Fibroblast of skin of left biceps (primary cell): ENCODE measurements around the gene PSG3.
"Not testable (repeated sequence)": the region's sequence is repeated elsewhere in the genome, so short reads cannot be mapped to it uniquely, and the experiment has no call there.

ENCODE experiments used
- DNase-seq, 2 experiments: peaks; one replicate each; pipeline ENCODE4 v3.0.0-alpha.2; 2013; ENCODE audit warnings: low read depth in 2 of 2

Gene PSG3

DNA sequence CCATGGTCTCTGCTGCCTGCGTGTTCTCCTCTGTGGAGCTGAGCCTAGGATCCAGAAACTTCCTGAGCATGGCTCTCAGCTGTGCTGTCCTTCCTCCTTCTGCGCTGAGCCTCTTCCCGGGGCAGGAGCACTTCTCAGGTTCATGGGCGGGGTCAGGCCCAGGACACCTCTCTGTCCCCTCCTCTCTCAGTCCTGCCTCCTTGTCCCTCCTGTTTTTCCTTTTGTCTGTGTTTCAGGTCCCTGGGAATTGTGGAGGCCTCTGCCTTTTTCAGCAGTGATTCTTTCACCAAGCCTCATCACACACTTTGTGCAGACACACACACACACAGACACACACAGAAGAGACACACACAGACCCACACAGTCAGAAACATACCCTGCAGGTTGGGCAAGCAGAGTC, at the start of gene PSG3:
Gene PSG3, minus strand, starts transcription at position 101 of the 400 bp plus-strand sequence. Its CDS starts 97 bp downstream, at position 4.
- not testable (repeated sequence) for DNase-seq

GRCh38 chr19:42788766-42789165, 48.5 kb upstream of the PSG3 start:
- not testable (repeated sequence) for DNase-seq

DNA sequence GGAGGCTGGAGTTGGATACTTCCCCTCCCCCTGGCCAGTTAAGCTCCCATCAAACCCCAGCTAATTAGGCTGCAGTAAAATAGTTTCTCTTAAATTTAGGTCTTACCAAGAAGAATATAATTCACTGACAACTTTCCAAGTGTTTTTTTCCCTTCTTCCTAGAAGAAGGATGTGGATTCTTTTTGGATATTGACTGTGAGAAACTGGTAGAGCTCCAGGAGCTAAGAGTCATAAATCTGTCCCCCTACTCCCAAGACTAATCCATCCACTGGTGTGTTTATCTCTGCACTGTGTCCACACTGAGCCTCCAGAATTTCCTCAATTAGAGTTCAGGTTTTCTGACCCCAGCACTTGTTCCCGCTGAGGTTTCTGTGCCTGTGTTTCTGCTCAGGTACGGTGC, 47.5 kb upstream of the PSG3 start:
- DNase-seq = not testable (repeated sequence)

DNA sequence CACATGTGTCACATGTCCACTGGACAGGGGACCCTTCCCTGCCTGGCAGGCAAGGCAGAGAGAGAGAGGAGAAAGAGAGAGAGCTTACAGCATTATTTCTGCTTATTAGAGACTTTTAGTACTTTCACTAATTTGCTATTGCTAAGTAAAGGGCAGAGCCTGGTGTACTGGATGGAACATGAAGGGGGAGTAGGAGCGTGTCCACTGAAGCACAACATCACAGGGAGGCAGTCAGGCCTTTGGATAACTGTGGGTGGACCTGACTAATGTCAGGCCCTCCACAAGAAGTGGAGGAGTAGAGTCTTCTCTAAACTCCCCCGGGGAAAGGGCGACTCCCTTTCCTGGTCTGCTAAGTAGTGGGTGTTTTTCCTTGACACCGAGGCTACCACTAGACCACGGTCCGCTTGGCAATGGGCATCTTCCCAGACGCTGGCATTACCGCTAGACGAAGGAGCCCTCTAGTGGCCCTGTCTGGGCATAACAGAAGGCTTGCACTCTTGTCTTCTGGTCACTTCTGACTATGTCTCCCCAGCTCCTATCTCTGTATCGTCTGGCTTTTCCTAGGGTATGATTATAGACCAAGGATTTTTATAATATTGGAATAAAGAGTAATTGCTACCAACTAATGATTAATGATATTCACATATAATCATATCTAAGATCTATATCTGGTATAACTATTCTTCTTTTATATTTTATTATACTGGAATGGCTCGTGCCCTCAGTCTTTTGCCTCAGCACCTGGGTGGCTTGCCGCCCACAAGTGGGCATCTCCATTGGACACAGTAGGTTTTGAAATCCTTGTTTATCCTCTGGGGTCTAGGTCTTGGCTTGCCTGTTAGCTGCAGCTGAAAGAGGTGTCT, 36.7 kb upstream of the PSG3 start:
- peak; percentile 2 for DNase-seq

DNA sequence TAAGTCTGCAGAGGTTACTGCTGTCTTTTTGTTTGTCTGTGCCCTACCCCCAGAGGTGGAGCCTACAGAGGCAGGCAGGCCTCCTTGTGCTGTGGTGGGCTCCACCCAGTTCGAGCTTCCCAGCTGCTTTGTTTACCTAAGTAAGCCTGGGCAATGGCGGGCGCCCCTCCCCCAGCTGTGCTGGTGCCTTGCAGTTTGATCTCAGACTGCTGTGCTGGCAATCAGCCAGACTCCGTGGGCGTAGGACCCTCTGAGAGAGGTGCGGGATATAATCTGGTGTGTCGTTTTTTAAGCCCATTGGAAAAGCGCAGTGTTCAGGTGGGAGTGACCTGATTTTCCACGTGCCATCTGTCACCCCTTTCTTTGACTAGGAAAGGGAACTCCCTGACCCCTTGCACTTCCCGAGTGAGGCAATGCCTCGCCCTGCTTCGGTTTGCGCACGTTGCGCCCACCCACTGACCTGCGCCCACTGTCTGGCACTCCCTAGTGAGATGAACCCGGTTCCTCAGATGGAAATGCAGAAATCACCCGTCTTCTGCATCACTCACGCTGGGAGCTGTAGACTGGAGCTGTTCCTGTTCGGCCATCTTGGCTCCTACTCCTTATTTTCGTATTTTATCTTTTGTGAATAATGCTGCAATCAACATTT, 34.4 kb upstream of the PSG3 start:
- DNase-seq = not testable (repeated sequence)

DNA sequence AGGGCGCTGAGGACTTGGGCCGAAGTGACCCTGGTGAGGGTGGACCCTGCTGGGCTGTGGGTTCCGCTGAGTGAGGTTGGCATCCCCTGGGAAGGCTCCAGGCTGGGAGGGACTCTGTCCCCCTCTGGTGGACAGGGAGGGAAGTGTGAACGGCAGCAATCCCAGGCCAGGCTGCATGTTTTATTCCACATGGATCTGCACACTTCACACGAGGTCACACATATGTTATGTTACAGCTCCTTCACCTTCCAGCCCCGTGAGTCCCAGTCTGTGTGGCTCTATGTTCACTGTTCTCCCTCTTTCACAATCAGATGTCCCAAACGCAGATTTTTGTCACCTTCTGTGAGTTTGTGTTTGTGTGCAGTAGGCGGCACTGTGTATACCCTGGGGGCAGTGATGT, 27.0 kb upstream of the PSG3 start:
- DNase-seq = not testable (repeated sequence)

- not testable (repeated sequence) for DNase-seq
Observed at GRCh38 chr19:42766871-42767270, 26.6 kb upstream of the PSG3 start.

- no peak for DNase-seq
Observed at GRCh38 chr19:42764836-42765235, 24.6 kb upstream of the PSG3 start.

DNA sequence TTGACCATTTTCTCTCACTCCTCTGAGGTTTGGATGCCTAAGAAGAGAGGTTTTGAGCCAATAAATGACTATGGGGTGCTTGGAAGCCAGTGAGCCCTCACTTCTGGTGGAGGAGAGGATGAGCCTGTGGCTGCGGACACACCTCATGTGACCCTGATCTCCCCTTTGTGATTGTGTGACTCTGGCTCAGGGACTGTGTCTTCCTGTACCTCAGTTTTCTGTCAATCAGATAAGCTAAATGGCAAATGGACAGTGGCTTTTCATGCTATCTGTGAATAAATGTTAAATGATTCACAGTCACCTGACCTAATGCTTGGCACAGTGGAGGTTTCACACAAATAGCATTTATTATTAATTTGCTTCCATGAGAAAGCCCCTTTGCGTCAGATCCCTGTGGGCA, 22.5 kb upstream of the PSG3 start:
- DNase-seq = no peak

DNA sequence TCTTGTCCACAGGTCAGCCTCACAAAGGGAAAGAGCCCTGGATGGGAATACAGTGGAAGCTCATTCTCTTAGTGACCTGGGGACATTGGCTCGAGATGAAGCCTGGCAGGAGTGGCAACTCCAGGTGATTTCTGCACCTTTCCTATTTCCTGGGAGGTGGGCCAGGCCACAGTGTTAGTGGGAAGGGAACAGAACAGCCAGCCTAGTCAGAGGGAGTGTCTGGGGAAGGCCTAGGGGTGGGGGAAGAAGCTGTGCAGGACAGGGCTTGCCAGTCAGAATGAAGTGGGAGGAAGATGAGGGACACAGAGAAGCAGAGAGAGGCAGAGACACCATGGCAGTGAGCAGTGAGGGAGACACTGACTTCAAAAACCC, 21.6 kb upstream of the PSG3 start:
- DNase-seq = not testable (repeated sequence)

- DNase-seq = peak; percentile 51 to 57
Observed at GRCh38 chr19:42760954-42761923, 21.0 kb upstream of the PSG3 start.

DNA sequence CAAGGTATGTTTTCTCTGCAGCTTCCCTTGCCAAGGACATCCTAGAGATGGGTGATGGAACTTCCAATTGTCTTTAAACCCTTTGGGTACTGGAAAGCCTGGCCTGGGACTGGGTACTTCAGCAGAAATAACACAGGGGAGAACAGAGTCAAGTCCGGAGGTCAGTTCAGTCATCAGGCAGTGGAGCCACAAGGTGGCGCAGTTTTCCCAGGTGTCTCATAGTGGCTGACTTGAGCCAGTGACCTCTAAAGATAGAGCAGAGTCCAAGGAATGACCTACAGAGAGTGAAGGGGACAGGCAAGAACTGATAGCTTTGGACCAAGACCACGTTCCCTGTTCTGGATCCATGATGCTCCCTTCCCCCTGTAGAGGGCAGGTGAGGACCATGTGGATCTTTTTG, 18.4 kb upstream of the PSG3 start:
- not testable (repeated sequence) for DNase-seq

DNA sequence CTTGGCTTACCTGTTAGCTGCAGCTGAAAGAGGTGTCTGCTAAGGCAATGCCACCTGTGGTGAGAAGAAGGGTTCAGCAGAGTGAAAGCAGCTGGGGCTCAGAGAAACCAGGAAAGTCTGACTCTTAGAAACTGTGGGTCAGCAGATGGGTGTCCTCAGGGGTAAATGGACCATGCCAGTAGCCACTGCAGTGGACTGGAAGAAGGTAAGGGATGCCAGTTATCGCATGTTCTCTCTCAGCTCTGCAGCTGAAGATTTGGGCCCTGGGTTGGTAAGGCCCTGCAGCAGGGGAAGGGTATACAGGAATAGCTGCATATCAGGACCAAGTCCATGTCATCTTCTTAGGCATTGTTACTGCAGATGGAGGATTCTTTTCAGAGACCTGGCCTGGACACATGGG, 12.0 kb upstream of the PSG3 start:
- not testable (repeated sequence) for DNase-seq

DNA sequence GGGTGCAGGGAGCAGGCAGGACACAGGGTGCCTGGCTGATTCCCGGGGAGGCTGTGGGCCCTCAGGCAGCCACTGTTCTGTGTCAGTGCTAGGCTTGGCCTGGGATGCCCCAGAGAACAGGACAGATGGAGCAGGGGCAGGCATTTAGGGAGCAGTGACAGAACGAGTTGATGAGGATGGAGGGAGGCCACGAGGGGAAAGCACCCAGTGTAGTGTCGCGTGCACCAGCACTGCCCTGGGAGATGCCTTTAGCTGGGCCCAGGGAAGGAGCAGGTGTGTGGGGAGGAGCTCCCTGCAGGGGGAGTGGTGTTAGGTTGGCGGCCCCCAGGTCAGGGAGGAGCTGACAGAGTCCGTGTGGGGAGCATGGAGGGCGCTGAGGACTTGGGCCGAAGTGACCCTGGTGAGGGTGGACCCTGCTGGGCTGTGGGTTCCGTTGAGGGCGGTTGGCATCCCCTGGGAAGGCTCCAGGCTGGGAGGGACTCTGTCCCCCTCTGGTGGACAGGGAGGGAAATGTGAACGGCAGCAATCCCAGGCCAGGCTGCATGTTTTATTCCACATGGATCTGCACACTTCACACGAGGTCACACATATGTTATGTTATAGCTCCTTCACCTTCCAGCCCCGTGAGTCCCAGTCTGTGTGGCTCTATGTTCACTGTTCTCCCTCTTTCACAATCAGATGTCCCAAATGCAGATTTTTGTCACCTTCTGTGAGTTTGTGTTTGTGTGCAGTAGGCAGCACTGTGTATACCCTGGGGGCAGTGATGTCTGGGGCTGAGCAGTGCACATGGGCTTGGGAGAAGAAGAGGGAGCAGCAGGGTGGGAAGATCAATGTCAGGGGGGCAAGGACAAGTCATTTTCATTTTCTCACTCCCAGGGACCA, 1.7 kb upstream of the PSG3 start:
- not testable (repeated sequence) for DNase-seq

- DNase-seq = not testable (repeated sequence)
Observed at GRCh38 chr19:42737581-42738011, 2.7 kb downstream of the PSG3 start.

- DNase-seq = not testable (repeated sequence)
Observed at GRCh38 chr19:42728341-42728740, 11.9 kb downstream of the PSG3 start.

GRCh38 chr19:42714000-42714399, 26.3 kb downstream of the PSG3 start:
- not testable (repeated sequence) for DNase-seq

GRCh38 chr19:42712753-42713152, 27.5 kb downstream of the PSG3 start:
- not testable (repeated sequence) for DNase-seq

- DNase-seq = not testable (repeated sequence)
Observed at GRCh38 chr19:42710986-42711385, 29.3 kb downstream of the PSG3 start.

GRCh38 chr19:42697884-42698283, 42.4 kb downstream of the PSG3 start:
- no peak for DNase-seq
